Ramos (cell line): ENCODE data around the gene C15orf39.
"Not testable (repeated sequence)": the region's sequence is repeated elsewhere in the genome, so short reads cannot be mapped to it uniquely, and the experiment has no call there.

ENCODE experiments used
- in situ Hi-C: fragments of 300-500 bp; cut with MboI; formaldehyde crosslinking; loops from one replicate; pipeline ENCODE4 v1.14.3; 2022; ENCODE audit warnings: low sequenced_read_pairs; ENCODE audit not compliant: unreplicated experiment

C15orf39 gene

GRCh38 chr15:75229191-75230015 lies 27.7 kb downstream of the C15orf39 start:
- in situ Hi-C loops = no loop called here

GRCh38 chr15:75230016-75230343 lies 28.3 kb downstream of the C15orf39 start:
- in situ Hi-C loops = no loop called here

GRCh38 chr15:75230551-75231371 lies 29.1 kb downstream of the C15orf39 start:
- in situ Hi-C loops = no loop called here

- in situ Hi-C loops = no loop called here
These were observed 30.2 kb downstream of the C15orf39 start for GRCh38 chr15:75231836-75232235.

GRCh38 chr15:75232252-75232813 lies 30.7 kb downstream of the C15orf39 start:
- in situ Hi-C loops = no loop called here

GRCh38 chr15:75232826-75233503 lies 31.3 kb downstream of the C15orf39 start:
- in situ Hi-C loops = no loop called here

- in situ Hi-C loops = no loop called here
These were observed 32.0 kb downstream of the C15orf39 start for GRCh38 chr15:75233504-75234190.

GRCh38 chr15:75234191-75234810 lies 32.6 kb downstream of the C15orf39 start:
- in situ Hi-C loops = no loop called here

- in situ Hi-C loops = no loop called here
These were observed 33.5 kb downstream of the C15orf39 start for GRCh38 chr15:75235051-75235673.

- in situ Hi-C loops = no loop called here
These were observed 34.4 kb downstream of the C15orf39 start for GRCh38 chr15:75235760-75236729.

GRCh38 chr15:75237316-75237982 lies 35.8 kb downstream of the C15orf39 start:
- in situ Hi-C loops = no loop called here

- in situ Hi-C loops = no loop called here
These were observed 36.5 kb downstream of the C15orf39 start for GRCh38 chr15:75238150-75238549.

GRCh38 chr15:75245741-75246140 lies 44.1 kb downstream of the C15orf39 start:
- in situ Hi-C loops = not testable (repeated sequence)

GRCh38 chr15:75248991-75249390 lies 47.3 kb downstream of the C15orf39 start:
- in situ Hi-C loops = not testable (repeated sequence)

GRCh38 chr15:75249726-75250125 lies 48.0 kb downstream of the C15orf39 start:
- in situ Hi-C loops = no loop called here

- in situ Hi-C loops = not testable (repeated sequence)
These were observed 49.7 kb downstream of the C15orf39 start for GRCh38 chr15:75251343-75251742.

GRCh38 chr15:75252285-75252684 lies 50.6 kb downstream of the C15orf39 start:
- in situ Hi-C loops = not testable (repeated sequence)
